ENCODE measurements around the gene RAD52. TPM values are rescaled to one million over a fixed set of nuclear protein-coding genes. Genes with fewer than 3 reads are reported as not detected.

The RAD52 gene
- total RNA-seq, 2 donors from 2014 or later, result 7.4 to 8.8 TPM

DNA sequence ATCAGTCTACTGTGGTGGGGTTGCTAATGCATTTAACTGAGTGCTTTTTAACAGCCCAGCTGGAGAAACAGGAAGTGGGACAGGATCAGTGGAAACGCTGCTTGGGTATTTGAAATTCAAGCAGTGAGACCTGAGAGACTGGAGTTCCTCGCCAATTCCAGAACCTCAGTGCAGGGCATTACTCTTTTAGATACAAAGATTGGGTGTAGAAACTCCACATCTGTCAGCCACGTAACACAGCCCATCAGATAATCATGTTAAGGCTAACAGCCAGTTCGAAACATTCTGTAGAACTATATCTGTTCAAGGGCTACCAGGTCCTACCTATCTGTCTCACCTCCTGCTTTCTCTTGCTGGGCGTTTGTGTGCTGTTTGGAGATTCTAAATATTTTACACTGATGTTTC is 45.5 kb downstream of the RAD52 start:
- H3K36me3 ChIP-seq, result peaks cover 98% of the 10 kb centered on the region
- peaks cover 0 to 12% of the 10 kb centered on the region in 2 donors for H3K4me1 ChIP-seq
- H3K27ac ChIP-seq, result no peak overlapping the region
- H3K9me3 ChIP-seq, result no peaks in the 10 kb centered on the region
- no peak for TF ChIP-seq CTCF (IDR thresholded peaks at IDR 0.05)
- H3K4me3 ChIP-seq, result no peak overlapping the region
- no peak for DNase-seq (ENCODE audit: low spot score)
- H3K27me3 ChIP-seq, result no peaks in the 10 kb centered on the region

GRCh38 chr12:903055-903454 is 46.4 kb downstream of the RAD52 start:
- H3K9me3 ChIP-seq, result no peaks in the 10 kb centered on the region
- no peak for DNase-seq (ENCODE audit: low spot score)
- H3K27me3 ChIP-seq, result no peaks in the 10 kb centered on the region
- H3K4me1 ChIP-seq, result peaks cover 0 to 12% of the 10 kb centered on the region in 2 donors
- TF ChIP-seq CTCF (IDR thresholded peaks at IDR 0.05), result no peak
- H3K36me3 ChIP-seq, result peaks cover 98% of the 10 kb centered on the region
- no peak overlapping the region for H3K4me3 ChIP-seq
- no peak overlapping the region for H3K27ac ChIP-seq

GRCh38 chr12:902581-902980 is 46.9 kb downstream of the RAD52 start:
- peaks cover 98% of the 10 kb centered on the region for H3K36me3 ChIP-seq
- H3K27ac ChIP-seq, result no peak overlapping the region
- H3K9me3 ChIP-seq, result no peaks in the 10 kb centered on the region
- no peak overlapping the region for H3K4me3 ChIP-seq
- no peaks in the 10 kb centered on the region for H3K27me3 ChIP-seq
- no peak for DNase-seq (ENCODE audit: low spot score)
- TF ChIP-seq CTCF (IDR thresholded peaks at IDR 0.05), result no peak
- peaks cover 0 to 12% of the 10 kb centered on the region in 2 donors for H3K4me1 ChIP-seq

GRCh38 chr12:897386-897785 is 52.1 kb downstream of the RAD52 start:
- no peaks in the 10 kb centered on the region for H3K9me3 ChIP-seq
- no peaks in the 10 kb centered on the region for H3K27me3 ChIP-seq
- H3K36me3 ChIP-seq, result peaks cover 90% of the 10 kb centered on the region
- TF ChIP-seq CTCF (IDR thresholded peaks at IDR 0.05), result no peak
- no peak overlapping the region for H3K27ac ChIP-seq
- no peak overlapping the region for H3K4me3 ChIP-seq
- no peaks in the 10 kb centered on the region for H3K4me1 ChIP-seq
- no peak for DNase-seq (ENCODE audit: low spot score)

DNA sequence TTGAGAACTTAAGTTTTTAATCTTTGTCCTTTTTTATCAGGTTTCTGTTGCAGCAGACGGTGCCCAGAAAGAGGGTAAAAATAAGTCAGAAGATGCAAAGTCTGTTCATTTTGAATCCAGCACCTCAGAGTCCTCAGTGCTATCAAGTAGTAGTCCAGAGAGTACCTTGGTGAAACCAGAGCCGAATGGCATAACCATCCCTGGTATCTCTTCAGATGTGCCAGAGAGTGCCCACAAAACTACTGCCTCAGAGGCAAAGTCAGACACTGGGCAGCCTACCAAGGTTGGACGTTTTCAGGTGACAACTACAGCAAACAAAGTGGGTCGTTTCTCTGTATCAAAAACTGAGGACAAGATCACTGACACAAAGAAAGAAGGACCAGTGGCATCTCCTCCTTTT is 53.5 kb downstream of the RAD52 start:
- Histone ChIP-seq H3K27me3 (no peaks in the 10 kb centered on the region), H3K4me1 (no peaks in the 10 kb centered on the region), H3K36me3 (peaks cover 90% of the 10 kb centered on the region), H3K9me3 (no peaks in the 10 kb centered on the region), H3K4me3 (no peak overlapping the region), H3K27ac (peak overlapping the region; percentile 1 to 45)
- TF ChIP-seq CTCF (IDR thresholded peaks at IDR 0.05), result no peak
- DNase-seq (ENCODE audit: low spot score), result no peak

GRCh38 chr12:894226-894625 is 55.3 kb downstream of the RAD52 start:
- no peak overlapping the region for H3K27ac ChIP-seq
- no peaks in the 10 kb centered on the region for H3K4me1 ChIP-seq
- H3K36me3 ChIP-seq, result peaks cover 90% of the 10 kb centered on the region
- no peaks in the 10 kb centered on the region for H3K9me3 ChIP-seq
- no peaks in the 10 kb centered on the region for H3K27me3 ChIP-seq
- H3K4me3 ChIP-seq, result no peak overlapping the region
- no peak for TF ChIP-seq CTCF (IDR thresholded peaks at IDR 0.05)
- no peak for DNase-seq (ENCODE audit: low spot score)

All from right atrium auricular region (tissue), 2 donors.